HG02571 (cell line): ENCODE measurements around the gene MRPS27.

Source experiments
- ATAC-seq: cut with Tn5 transposase; IDR thresholded peaks from one replicate; pipeline ENCODE4 v1.9.1; 2021; ENCODE audit warnings: mild to moderate bottlenecking, moderate library complexity; ENCODE audit not compliant: unreplicated experiment

The MRPS27 gene

DNA sequence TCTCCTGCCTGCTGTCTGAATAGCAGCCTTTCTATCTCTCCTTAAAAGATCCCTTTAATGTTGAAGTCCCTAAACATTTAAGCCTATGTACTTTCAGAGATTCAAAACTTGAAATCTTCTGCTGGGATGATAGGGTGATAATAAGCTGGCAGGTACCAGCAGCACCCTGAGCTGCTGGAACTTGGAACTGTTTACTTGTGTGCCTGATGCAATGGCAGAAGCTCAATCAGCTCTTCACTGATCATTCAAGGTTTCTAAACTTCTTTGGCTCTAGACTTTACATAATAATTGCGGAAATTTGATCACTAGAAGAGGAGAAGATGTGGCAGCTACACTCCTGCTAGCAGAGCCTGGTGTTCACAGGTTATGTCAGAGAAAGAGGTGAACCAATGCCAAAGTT lies 27.6 kb downstream of the MRPS27 start:
- no peak for ATAC-seq

DNA sequence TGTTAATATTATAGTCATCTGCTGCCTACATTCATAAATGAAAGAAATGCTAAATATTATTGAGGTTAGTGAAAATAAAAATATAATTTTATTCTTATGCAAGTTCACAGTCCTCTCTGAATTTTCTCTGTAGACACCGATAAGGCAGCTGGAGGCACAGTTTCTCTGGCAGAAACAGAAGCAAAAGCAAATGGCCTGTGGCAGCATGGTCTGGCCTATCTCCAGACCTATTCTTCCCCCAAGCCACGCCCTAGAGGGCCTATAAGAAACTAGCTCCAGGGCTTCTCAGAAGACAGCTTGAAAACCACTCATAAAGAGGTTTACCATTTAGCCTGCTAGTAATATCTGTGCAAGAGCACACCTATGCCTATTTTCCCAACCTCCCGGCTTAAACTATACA lies 28.4 kb downstream of the MRPS27 start:
- ATAC-seq: no peak

GRCh38 chr5:72290356-72291133 lies 29.5 kb downstream of the MRPS27 start:
- no peak for ATAC-seq

DNA sequence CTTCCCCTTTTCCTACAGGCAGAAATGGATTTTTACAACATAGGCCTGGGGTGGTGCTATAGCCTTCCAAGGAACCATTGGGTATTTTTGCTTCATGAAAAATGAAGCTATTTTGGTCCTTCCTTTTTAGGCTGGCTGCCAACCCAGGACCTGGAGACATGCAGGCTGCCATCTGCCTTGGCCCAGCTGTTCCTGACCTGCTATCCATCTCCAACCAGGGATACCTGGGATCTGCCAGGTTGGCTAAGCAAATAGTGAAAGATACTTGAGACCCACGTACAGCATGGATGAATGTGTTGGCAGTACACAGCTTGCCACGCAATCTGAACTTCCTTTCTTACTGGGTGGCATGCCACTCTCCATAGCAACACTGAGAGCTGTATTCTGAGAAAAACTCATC lies 31.1 kb downstream of the MRPS27 start:
- ATAC-seq: no peak

DNA sequence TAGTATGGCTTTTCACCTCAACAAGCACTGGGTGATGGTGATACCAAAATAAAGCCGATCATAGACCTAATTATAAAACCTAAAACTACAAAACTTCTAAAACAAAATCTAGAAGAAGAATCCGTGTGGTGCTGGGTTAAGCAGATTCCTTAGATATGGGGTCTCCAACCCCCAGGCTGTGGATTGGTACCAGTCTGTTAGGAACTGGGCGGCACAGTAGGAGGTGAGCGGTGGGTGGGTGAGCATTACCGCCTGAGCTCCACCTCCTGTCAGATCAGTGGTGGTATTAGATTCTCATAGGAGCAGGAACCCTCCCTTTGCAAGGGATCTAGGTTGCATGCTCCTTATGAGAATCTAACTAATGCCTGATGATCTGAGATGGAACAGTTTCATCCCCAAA lies 33.2 kb downstream of the MRPS27 start:
- ATAC-seq: no peak

- ATAC-seq: no peak
Observed at GRCh38 chr5:72285424-72285821, 34.6 kb downstream of the MRPS27 start.

DNA sequence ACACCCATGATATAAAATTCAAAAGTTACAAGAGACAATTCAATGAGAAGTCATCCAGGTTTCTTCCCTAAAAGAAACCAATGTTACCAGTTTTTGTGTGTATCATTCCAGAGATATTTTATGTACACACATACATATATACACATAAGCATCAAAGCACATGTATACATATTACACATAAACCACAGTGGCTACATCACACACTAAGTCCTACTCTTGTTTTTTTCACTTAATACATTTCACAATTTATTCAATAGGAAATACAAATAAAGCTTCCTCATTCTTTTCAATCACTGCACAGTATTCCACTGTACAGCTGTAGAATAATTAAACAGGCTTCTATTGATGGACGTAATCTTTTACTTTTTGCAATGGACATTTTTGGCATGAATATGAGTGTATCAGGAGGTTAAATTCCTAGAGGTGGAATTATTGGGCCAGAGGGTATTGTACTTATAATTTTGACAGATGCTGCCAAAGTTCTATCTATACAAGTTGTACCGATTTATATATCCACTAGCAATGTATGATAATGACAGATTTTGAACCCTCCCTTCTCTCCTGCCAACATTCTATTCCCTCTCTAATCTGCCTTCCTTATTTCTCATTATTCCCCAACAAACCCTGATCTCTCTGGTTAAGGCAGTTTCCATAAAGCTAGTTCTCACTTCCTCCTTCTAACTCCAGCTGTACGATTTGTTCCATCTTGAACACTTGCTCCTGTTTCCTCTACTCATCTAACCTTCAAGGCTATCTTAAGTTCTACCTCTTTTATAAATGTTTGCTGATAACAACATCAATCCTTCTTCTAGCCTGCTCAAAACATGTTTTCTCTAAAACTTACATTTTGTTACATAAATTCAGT lies 35.2 kb downstream of the MRPS27 start:
- no peak for ATAC-seq

- no peak for ATAC-seq
Observed at GRCh38 chr5:72283358-72283757, 36.7 kb downstream of the MRPS27 start.

- no peak for ATAC-seq
Observed at GRCh38 chr5:72282878-72283277, 37.2 kb downstream of the MRPS27 start.

DNA sequence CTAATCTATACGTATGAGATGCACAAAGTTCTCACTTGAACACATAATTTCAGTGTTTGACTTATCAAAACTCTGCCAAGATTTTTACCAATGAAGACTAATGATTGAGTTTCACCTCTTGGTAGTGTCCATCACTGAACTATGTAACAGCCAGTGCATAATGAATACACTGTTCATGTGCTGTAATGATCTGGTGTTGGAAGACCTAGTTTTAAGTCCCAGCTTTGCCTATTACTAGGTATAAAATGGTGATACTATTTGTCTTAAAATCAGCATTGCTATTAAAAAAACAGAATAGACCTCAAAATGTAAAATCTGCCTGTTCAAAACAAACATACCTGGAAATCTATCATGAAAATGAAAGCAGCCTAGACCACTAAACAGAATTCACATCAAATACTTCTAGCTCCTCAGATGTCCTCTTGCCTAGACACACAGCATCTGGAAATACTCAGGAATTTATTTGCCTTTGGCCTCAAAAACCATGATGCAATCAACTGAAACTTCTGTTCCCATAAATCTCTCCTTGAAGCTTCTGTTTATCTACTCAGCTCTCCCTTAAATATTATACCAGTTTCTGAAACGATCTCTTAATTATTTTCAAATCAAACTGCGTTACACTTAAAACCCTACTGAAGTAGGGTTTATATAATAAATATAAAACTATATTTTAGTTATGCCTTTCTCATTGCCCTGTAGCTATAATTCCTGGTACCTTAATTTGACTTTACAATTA lies 38.1 kb downstream of the MRPS27 start:
- no peak for ATAC-seq

DNA sequence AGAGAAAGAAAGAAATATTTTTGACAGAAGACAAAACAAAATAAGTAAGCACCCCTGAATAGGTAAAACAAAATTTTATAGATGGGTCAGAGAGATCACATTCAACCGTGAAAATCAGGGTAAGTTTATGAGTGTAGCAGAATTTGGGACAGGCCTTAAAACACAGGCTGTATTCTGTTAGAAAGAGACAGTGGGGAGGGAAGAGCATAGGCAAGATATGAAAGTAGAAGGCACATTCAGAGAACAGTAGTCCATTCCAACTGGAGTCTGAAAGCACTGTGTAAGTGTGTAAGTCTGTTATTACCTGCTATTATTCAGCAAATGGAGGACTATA lies 38.6 kb downstream of the MRPS27 start:
- no peak for ATAC-seq

DNA sequence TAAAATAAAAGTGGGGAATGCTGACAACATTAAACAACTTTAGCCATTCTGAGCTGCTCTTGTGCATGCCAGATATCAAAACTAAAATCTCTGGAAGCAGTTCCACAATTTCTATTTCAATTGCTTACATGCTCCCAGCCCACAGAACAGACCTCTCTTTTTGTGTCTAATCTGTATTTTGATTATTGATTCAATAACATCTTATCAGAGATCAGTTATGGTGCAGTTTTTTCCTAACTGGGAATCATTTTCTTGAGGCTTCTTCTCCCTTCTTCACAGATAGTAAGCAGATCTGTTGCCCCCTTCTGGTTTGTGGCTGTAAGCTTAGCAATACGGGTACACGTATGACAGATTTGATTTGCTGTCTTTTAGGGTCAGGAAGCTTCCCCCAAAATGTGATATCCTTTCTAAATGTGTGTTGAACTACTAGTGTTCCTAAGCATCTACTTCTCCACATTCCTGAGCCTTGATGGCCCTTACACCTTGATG lies 39.4 kb downstream of the MRPS27 start:
- ATAC-seq: no peak

DNA sequence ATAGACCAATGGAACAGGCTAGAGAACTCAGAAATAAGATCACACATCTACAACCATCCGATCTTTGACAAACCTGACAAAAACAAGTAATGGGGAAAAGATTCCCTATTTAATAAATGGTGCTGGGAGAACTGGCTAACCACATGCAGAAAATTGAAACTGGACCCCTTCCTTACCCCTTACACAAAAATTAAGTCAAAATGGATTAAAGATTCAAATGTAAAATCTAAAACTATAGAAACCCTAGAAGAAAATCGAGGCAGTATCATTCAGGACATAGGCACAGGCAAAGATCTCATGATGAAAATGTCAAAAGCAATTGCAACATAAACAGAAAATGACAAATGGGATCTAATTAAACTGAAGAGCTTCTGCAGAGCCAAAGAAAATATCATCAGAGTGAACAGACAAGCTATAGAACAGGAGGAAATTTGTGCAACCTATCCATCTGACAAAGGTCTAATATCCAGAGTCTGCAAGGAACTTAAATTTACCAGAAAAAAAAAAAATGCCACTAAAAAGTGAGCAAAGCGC lies 43.8 kb downstream of the MRPS27 start:
- ATAC-seq: no peak

DNA sequence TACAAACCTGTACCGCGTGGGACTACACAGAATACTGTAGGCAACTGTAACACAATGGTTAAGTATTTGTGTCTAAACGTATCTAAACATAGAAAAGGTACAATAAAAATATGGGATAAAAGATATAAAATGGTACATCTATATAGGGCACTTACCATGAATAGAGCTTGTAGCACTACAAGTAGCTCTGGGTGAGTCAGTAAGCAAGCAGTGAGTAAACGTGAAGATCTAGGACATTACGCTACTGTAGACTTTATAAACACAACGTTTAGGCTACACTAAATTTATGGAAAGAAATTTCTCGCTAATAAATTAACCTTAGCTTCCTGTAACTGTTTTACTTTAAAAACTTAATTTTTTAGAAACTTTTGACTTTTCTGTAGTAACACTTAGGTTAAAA lies 46.5 kb downstream of the MRPS27 start:
- no peak for ATAC-seq

DNA sequence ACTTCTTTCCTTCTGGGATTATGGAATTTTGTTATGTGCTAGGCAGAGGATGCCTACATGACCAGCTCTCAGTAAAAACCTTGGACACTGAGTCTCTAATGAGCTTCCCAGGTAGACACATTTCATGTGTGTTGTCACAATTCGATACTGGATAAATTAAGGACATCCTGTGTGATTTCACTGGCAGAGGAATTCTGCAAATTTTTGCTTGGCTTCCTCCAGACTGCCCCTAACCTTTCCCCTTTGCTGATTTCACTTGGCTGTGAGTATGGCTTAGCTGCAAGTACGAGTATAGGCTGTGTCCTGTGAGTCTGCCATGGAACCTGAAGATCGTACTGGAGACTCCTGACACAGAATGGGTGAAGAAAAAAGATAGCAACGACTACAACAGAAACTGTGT lies 47.6 kb downstream of the MRPS27 start:
- ATAC-seq: no peak

- no peak for ATAC-seq
Observed at GRCh38 chr5:72271702-72272101, 48.3 kb downstream of the MRPS27 start.

DNA sequence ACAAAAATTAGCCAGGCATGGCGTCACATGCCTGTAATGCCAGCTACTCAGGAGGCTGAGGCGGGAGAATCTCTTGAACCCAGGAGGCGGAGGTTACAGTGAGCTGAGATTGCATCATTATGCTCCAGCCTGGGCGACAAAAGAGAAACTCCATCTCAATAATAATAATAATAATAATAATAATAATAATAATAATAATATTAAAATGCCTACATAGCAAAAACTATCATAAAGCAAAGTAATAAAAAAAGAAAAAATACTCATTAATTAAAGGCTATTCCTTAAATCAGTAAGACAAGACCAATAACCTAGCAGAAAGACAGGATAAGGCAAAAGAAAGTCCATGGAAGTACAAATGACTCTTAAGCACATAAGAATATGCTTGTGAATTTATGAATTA lies 50.0 kb downstream of the MRPS27 start:
- ATAC-seq: no peak

DNA sequence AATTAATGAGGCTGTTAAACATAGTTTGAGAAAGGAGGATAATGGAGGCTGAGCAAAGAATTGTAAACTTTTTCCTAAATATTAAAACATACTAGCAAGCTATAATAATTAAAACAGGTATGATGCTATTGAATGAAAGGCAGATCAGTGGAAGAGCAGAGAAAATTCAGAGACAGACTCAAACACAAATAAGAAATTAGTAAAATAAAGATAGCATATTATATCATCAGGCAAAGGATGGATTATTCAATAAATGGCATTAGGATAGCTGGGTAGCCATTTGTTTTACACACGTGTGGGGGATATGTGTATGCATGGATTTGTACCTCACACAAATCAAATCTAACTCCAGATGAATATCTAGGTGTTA lies 50.6 kb downstream of the MRPS27 start:
- no peak for ATAC-seq

DNA sequence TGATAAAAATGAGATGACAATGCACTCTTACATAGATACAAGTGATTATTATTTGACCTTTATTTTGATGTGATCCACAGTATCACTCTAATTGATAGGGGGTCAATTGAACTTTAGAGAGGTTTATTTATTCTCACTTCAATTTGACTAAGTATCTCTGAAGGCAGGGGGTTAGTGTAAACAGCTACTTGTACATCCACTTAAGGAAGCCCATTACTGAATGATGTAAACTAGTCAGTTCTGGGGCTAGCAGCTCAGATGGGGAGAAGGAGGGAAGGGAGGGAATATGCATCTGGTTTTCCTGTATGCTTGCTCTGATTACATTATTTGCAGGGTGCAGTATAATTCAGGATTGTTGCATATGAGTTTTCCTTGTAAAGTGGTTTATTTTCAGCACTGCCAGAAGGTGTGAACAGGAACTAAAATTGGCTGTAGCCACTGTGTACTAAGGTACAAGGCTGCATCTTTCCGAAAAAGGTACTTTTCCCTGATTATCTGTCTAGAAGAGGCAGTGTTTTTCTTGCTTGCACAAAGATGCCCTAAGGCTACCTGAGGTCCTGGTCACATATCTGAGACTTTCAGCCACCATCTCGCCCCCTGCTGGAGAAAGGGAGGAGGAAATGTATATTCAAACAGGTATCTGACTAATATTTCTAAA lies 51.2 kb downstream of the MRPS27 start:
- no peak for ATAC-seq

DNA sequence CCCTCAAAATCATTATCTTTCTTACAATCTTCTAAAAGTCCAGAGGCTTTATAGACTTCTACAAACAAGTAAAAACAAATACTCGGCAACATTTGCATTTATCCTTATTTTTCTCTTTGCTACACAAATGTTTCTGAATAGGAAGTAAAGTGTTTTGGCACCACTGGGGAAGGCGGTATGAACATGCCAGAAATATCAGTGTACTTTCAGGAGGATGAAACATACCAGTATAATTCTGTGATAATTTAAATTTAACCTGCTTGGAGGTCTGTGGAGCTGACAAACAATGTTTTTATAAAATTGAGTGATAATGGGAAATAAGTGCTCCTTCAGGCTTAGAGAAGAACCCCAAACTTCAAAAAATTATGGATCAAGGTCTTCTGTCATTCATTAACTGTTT lies 51.8 kb downstream of the MRPS27 start:
- ATAC-seq: no peak

DNA sequence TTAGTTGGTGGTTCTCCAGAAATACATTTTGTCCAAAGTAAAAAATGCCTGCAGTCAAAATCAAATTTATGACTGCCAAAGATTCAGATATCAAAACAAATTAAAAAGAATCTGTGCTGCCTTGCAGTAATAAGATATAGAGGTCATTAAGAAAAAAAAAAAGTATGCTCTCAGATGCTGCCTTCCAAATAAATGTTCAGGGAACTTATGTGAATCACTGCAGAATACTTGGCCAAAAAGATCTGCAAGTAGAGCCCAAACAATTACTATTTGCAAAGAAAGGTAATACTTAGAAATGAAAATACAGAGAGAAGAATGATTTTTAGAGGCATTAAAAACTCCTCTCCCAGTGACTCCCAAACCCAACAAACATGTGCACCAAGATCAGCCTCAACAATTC lies 52.4 kb downstream of the MRPS27 start:
- ATAC-seq: no peak
